D341Med (cell line): ENCODE results near the gene G2E3.
"Not testable (repeated sequence)": the region's sequence is repeated elsewhere in the genome, so short reads cannot be mapped to it uniquely, and the experiment has no call there.

Experiments
- DNase-seq: peaks from one replicate; pipeline ENCODE4 v3.0.0; 2012; ENCODE audit warnings: low spot score

Gene G2E3

DNA sequence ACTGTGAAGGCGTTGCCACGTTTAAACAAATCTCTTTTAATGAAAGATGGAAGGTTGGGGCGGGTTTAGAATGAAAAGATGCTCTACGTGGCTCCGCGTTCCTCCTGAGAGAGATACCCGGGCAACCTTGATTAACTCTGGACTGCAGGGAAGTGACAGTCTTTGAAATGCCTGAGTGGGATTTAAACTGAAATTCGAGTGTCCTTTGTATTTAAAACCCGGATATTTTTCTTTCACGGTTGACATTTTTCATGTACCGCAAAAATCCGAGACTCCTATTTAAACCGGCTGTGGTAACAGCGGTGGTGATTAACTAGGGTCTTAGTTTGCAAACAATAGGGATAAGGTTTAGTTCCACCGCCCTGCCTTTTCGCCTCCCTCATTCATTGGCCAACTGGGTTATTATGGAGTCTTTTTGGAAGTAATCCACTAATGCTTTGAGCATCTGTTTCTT lies 707 bp downstream of the G2E3 start:
- DNase-seq: peak; percentile 68

DNA sequence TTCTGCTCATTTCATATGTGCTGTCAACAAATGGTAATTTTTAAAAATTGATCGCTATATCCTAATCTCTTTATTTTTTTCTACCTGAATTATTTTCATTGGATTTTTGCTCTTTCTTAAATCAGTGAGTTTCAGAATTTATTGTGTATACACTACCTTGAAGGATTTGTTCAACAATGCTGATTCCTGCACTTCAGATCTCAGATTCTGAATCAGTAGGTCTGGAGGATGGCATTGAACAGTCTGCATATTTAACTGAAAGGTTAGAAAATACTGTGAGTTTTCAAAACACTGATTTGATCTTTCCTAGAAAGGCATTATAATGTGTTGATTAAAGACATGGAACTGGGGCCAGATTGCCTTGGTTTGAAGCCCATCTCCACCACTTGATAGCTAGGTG lies 1.6 kb downstream of the G2E3 start:
- DNase-seq: no peak

DNA sequence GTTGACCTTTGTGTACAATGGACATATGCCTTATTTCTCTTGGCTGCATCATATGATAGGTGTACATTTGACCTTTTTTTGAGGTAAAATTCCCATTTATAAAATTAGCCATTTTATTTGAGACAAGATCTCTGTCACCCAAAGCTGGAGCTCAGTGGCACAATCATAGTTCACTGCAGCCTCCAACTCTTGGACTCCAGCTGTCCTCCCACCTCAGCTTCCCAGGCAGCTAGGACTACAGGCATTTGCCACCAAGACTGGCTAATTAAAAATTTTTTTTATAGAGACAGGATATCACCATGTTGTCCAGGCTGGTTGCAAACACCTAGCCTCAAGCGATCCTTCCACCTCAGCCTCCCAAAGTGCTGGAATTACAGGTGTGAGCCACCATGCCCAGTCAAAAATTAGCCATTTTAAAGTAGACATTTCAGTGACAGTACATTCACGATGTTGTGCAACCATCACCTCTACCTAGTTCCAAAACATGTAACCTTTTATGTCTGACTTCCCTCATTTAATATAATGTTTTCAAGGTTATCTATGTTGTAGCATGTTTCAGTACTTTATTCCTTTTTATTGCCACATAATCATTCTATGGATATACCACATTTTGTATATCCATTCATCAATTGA lies 5.4 kb downstream of the G2E3 start:
- no peak for DNase-seq

DNA sequence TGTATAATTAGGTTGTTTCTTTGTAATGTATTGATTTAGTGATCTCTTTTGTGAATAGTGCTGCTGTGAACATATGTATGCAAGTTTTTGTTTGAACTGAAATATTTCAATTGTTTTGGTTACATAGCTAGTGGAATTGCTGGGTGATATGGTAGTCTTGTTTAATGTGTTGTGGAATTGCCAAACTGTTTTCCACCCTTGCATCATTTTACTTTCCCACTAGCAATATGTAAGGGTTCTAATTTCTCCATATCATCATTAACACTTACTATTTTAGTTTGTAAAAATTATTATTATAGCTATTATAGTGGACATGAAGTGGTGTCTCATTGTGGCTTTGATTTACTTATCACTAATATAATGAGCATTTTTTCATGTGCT lies 5.9 kb downstream of the G2E3 start:
- DNase-seq: no peak

DNA sequence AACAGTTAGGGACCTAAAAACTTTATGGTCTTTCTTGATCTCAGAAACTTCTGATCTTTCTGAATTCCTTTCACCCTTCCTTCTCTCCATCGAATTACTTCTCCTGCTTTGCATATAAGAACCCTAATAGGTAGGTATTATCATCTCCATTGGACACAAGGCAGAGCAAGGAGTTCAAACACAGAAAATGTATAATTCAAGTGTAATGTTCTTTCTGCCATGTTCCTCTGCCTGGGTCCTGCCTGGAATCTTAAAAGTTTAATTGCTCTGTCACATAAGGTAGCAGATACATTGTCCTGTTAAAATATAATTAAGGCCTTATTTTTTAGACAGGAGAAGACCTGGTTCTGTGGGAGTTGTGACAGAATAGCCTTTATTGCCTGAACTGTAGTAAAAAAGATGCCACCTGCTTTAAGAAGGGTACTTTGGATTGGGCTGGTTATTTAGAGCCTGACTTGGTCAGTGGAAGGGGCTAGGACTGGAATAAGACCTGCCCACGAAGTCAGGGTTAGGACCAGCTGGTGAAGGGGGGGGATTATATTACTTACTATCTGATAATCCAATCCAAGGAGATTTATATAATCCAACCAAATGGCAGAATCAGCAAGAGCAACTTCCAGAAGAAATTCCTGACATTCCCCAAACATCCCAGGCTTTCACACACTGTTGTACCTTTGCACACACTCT lies 10.4 kb downstream of the G2E3 start:
- peak; percentile 66 for DNase-seq

DNA sequence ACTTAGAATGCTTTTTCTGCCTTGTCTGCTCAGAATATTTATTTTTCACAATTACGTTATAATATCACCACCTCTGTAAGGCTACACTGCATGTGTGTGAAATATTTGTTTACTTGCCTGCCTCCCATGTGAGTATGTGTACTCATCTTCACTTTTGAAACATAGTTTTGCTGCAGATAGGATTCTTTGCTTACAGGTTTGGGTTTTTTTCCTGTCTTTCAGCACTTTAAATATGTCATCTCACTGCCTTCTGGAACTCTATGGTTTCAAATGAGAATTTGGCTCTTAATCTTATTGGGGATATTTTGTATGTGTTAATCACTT lies 10.9 kb downstream of the G2E3 start:
- DNase-seq: no peak

DNA sequence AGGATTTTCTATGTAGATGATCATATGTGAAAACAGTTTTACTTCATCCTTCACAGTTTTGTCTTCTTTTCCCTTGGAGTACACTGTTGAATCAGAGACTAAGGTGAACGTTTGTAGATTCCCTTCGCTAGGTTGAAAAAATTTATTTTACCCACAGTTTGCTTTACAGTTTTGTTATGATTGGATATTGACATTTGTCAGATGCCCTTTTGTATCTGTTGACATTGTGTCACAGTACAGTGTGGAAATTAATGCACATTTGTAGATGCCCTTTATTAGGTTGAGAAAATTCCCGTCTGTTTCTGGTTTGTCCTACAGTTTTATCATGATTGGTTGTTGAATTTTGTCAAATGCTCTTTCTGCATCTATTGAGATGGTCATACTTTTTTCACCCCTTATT lies 13.3 kb downstream of the G2E3 start:
- no peak for DNase-seq

DNA sequence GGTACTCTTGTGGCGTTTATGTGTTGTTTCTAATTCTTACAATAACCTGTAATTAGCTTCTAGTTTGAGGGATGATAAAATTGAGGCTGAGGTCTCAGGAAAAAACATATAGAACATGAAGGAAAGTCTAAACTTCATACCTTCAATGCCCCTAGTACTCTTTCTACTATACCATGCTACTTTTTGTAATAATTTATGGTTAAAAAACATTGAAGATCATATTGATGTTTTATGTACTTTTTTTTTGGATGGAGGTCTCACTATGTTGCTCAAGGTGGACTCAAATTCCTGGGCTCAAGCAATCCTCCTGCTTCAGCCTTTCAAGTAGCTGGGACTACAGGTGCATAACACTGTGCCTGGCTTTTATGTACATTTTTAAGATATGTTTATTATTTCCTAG lies 13.8 kb downstream of the G2E3 start:
- DNase-seq: no peak

DNA sequence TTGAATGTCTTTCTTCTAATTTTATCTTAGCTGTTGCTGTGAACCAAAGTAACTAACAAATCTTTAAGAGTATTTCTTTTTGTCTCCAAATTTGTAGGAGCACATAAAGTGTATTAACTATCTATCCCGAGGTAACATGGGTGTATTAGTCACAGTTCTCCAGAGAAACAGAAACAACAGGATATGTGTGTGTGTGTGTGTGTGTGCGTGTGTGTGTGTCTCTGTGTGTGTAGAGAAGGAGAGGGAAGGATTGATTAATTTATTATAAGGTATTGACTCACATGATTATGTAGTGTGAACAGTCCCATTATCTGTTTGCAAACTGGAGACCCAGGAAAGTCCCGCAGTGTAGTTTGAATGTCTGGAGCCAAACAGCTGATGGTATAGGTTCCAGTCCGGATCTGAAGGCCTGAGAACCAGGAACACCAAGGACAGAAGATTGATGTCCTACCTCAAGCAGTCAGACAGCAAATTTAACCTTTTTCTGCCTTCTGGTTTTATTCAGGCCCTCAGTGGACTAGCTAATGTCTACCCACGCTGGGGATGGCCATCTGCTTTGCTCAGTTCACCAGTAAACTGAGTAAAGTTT lies 14.4 kb downstream of the G2E3 start:
- no peak for DNase-seq

DNA sequence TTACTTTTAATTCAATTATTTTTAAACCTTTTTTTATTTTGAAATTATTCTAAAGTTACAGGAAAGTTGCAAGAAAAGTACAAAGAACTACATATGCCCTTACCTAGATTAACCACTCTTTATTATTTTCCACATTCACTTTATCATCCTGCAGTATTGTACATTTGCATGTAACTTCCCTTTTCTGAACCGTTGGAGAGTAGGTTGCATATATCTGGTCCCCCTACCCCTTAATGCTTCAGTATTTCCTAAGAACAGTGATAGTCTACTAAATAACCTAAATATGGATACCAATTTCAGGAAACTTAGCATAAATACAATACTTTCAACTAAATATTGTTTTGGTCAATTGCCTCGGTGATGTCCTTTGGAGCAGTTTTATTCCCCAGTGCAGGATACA lies 15.0 kb downstream of the G2E3 start:
- DNase-seq: no peak

DNA sequence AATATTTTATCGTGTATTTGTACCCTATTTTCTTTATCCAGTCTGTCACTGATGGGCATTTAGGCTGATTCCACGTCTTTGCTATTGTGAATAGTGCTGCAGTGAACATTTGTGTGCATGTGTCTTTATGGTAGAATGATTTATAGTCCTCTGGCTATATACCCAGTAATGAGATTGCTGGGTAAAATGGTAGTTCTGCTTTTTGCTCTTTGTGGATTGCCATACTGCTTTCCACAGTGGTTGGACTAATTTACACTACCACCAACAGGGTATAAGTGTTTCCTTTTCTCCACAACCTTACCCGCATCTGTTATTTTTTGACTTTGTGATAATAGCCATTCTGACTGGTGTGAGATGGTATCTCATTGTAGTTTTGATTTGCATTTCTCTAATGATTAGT lies 15.8 kb downstream of the G2E3 start:
- DNase-seq: not testable (repeated sequence)

DNA sequence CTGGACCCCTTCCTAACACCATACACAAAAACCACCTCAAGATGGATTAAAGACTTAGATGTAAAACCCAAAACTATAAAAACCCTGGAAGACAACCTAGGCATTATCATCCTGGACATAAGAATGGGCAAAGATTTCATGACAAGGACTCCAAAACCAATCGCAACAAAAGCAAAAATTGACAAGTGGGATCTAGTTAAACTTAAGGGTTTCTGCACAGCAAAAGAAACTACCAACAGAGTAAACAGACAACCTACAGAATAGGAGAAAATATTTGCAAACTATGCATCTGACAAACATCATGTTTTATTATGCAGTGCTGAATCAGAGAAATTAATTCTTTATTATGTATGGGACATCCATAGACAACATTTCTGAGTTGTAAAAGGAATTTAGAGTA lies 17.4 kb downstream of the G2E3 start:
- DNase-seq: not testable (repeated sequence)

DNA sequence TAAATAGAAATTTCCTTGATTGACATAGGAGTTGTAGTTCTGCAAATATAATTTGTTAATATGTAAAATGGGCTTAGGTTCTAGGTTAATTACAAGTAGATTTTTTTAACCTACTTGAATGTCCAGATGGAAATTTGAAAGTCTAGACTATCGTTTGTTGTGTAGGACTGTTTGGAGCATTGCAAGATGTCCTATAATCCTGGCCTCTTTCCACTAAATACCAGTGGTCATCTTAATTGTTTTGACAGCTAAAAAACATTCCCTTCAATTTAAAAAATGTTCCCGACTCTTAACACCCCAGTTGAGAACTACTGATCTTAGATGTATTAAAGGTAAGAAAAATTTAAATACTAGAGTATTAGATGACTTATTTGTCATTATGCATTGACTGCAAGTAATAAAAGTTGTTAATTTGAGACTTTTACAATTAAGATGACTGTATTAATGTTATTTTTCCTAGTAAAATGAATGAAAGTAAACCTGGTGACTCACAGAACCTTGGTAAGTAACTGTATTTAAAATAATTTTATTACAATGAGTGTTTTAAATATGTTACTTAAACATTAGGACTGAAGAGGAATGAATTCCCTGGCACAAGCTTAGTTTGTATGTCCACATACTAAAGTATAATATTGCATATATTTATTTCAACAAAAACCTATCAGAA lies 21.8 kb downstream of the G2E3 start:
- no peak for DNase-seq

DNA sequence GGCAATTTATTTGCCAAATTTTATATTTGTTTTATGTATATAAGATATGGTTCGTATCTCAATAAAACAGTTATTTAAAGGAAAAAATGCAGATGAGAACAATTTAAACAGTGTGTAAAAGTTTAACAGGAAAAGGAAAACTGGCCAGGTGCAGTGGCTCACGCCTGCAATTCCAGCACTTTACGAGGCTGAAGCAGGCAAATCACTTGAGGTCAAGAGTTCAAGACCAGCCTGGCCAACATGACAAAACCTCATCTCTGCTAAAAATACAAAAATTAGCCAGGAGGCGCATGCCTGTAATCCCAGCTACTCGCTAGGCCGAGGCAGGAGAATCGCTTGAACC lies 22.3 kb downstream of the G2E3 start:
- DNase-seq: no peak

DNA sequence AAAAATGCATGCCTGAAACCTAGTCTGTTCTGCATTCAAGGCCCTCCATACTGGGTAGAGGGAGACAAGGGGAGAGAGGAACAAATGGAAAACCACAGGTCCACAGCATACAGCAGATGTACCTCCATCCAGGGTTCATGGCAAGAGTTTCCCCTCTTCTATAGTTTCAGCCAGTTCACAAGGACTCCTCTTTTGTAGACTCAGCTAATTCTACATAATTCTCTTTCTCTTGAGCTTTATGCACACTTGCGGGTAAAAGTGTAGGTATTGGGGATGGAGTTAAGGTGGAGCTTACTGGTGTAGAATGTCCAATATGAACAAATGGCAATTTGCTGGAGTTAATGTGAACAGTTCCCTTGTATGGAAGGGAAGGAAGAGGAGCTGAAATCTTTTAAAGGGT lies 23.4 kb downstream of the G2E3 start:
- DNase-seq: no peak

DNA sequence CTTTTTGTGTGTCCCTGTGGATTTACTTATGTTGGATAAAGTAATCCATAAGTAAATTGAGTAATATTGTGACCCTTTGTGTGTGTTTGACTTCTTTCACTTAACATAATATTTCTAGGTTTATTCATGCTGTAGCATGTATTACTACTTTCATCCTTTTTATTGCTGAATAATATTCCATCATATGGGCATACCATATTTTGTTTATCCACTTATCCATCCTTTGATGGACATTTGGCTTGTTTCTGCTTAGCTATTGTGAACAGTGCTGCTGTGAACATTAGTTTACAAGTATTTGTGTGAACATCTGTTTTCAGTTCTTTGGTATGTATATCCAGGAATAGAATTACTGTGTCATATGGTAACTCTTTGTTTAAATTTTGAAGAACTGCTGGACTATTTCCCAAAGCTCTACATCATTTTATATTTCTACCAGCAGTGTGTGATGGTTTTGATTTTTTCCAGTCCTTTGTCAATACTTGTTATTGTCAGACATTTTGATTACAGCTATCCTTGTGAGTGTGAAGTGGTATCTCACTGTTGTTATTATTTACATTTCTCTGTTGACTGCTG lies 25.2 kb downstream of the G2E3 start:
- DNase-seq: no peak

DNA sequence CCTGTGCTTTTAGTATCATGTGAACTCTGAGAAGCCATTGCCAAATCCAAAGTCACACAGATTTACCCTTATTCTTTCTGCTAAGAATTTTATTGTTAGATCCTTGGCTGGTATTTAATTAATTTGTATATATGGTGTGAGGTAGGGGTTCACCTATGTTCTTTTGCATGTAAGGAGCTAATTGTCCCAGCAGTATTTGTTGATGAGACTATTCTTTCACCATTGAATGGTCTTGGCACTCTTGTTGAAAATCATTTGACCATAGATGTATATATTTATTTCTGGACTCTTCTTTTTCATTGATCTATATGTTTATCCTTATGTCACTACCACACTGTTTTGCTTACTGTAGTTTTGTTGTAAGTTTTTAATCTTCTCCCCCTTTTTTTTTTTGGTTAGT lies 26.2 kb downstream of the G2E3 start:
- DNase-seq: no peak

DNA sequence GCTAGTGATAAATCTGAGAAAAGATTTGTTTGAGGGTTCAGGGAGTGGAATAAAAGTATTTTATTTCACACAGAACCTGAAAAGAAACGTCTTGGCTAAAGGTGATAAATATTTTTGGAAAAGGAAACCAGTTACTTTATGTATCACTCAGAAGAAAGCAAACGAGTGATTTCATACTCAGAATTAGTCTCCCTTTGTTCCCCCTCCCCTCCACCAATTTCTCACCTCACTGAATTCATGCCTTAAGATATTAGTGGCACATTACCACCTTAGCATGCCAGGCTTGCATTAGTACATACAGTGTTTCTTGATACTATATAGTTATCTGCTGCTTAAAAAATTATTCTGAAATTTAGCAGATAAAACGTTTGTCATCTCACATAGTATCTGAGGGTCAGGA lies 28.2 kb downstream of the G2E3 start:
- no peak for DNase-seq

DNA sequence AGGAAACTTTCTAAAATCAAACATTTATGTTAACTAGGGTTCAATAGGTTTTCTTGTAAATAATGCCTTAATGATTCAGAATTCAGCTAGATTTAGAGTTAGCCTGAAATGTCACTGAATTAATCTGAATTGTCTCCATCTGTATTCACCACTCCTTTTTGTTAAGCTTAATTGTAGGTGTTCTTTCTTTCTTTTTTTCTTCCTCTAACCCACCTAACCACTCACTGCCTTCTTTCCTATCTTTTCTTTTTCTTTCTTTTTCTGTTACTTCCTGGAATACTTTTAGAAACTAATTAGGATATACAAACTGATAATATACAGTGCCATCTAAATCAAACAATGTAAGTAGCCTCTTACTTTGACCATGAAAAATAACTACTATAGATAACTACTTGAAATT lies 29.9 kb downstream of the G2E3 start:
- DNase-seq: no peak

DNA sequence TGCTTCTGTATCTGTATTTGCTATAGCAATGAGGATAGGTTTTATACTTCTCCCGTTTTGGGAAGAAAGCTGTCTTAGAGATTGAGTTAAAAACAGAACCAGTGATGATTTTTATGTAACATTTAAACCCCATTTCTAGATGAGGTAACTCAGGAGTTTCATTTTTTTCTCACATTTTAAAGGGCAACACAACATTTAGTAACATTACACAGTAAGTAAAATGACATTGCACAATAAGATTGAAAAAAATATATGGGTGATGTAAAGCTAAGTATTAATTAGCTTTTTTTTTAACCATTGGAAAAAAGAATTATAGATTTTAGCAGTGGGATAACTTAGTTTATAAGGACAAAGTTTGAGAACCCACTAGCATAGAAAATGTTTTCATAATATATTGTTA lies 38.0 kb downstream of the G2E3 start:
- no peak for DNase-seq

DNA sequence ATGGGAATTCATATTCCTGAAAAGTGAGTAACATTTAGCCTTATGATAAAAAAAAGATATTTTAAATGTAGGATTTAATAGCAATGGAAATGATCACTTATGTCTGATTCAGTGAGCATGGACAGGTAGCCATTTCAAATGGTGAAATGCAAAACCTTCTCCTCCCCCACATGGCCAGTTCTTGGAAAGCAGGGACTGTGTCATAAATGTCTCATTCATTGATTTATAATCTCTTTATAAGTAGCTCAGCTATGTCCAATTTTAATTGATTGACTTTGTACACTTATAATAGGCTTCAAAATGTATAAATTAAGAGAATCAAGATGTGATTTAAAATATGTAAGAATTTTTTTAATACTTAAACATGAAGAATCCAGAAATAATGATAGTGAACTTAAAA lies 38.5 kb downstream of the G2E3 start:
- DNase-seq: no peak

DNA sequence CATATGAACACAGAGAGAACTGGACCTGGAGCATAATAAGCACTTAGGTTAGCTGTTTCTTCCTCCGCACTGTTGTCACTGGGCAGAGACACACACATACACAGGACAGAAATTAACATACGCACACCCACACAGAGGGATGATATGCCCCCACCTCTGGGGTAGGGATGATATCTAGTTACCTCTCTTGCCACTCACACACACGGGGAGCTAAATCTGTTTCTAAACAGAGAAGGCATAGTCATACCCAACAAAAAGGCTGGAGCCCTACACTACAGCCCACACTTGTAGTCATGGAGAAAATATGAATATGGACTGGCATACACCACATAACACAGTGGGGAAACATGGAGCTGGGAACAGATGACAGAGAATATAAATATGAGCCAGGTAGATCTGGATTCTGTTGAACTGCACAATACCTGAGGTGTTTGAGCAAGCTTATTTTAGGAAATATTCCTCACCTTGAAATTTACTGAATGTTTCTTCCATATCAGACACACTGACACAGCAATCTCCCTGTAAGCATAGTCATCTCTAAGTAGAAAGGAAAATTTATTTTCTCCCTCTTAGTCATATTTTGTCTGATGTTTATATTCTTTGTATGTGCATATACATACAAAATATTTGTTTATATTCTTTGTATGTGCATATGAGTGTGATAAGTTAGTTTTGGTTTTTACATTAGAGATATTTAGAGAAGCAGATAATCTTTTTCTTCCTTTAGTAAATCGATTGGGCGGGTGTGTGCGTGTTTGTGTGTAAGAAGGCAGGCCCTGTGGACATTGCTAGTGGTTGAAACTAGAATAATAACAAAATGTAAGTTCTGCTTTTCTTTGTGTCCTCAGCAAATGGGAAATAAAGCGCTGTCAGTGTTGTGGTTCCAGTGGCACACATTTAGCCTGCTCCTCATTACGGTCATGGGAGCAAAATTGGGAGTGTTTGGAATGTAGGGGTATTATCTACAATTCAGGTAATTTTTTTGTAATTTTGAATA lies 42.3 kb downstream of the G2E3 start:
- no peak for DNase-seq
